Endodermal cell (in vitro differentiated cells): ENCODE data around the gene ARL6IP5. TPM values are rescaled to one million over a fixed set of nuclear protein-coding genes. Genes with fewer than 3 reads are reported as not detected.

Experiments
- DNase-seq: peaks from one replicate; pipeline ENCODE4 v3.0.0-alpha.2; 2017
- H3K27ac ChIP-seq: 2 replicates; pipeline ENCODE4 v1.5.1; 2013; ENCODE audit warnings: mild to moderate bottlenecking, low read depth, low read length, moderate library complexity
- H3K27me3 ChIP-seq: 2 replicates; pipeline ENCODE4 v1.6.1; 2013; ENCODE audit warnings: mild to moderate bottlenecking, low read length, moderate library complexity; ENCODE audit not compliant: insufficient read depth, control insufficient read depth, poor library complexity, severe bottlenecking
- H3K36me3 ChIP-seq: 2 replicates; pipeline ENCODE4 v1.7.0; 2013; ENCODE audit warnings: mild to moderate bottlenecking, low read length, moderate library complexity; ENCODE audit not compliant: control insufficient read depth, insufficient read depth
- H3K4me1 ChIP-seq: one replicate; pipeline ENCODE4 v1.7.0; 2013; ENCODE audit warnings: low read length; ENCODE audit not compliant: control insufficient read depth, insufficient read depth
- H3K4me3 ChIP-seq: 2 replicates; pipeline ENCODE4 v1.5.1; 2013; ENCODE audit warnings: mild to moderate bottlenecking, low read length, moderate library complexity
- H3K9ac ChIP-seq: 2 replicates; pipeline ENCODE4 v1.6.1; 2013; ENCODE audit warnings: mild to moderate bottlenecking, low read length, moderate library complexity; ENCODE audit not compliant: poor library complexity, severe bottlenecking; ENCODE audit errors: extremely low read depth
- H3K9me3 ChIP-seq: 2 replicates; pipeline ENCODE4 v1.6.1; 2013; ENCODE audit warnings: mild to moderate bottlenecking, low read length, moderate library complexity; ENCODE audit not compliant: control insufficient read depth
- H3K27ac Mint-ChIP-seq: 2 replicates; pipeline ENCODE4 v1.8.0; 2020; ENCODE audit warnings: mixed read lengths
- H3K27me3 Mint-ChIP-seq: 2 replicates; pipeline ENCODE4 v1.8.0; 2021; ENCODE audit warnings: mild to moderate bottlenecking, mixed read lengths; ENCODE audit not compliant: insufficient read depth
- H3K36me3 Mint-ChIP-seq: 2 replicates; pipeline ENCODE4 v1.8.0; 2020; ENCODE audit warnings: low read depth, mixed read lengths
- H3K4me1 Mint-ChIP-seq: 2 replicates; pipeline ENCODE4 v1.8.0; 2020; ENCODE audit warnings: mixed read lengths
- H3K4me3 Mint-ChIP-seq: 2 replicates; pipeline ENCODE4 v1.8.0; 2020; ENCODE audit warnings: mild to moderate bottlenecking, moderate library complexity, mixed read lengths
- H3K9me3 Mint-ChIP-seq: 2 replicates; pipeline ENCODE4 v1.8.0; 2020; ENCODE audit warnings: mild to moderate bottlenecking, mixed read lengths
- CTCF ChIP-seq: fragments of 200-600 bp; sonication (generic); conservative IDR thresholded peaks from 2 replicates; pipeline ENCODE4 v1.5.0; 2021; ENCODE audit warnings: antibody characterized with exemption, mild to moderate bottlenecking
- WGBS, 2 experiments: methylation state at CpG; one replicate each; pipeline versions ENCODE4 v1.1.5 to v1.1.7; 2013; ENCODE audit warnings: missing lambda C conversion rate in 2 of 2, mixed read lengths in 1 of 2; ENCODE audit not compliant: insufficient coverage in 1 of 2, insufficient read length in 1 of 2; 5-methylcytosine and 5-hydroxymethylcytosine counted together
- total RNA-seq, 2 donors: library from RNA; stranded (reverse); fragmentation: NEBNext Ultra II Directional in 1 of 2; extraction: Animal tissue kit (Norgen Biotek cat#: 25700) in 1 of 2; gene quantifications; 2 replicates in 1 of 2; 3 replicates in 1 of 2; pipeline ENCODE4 v1.2.1, GENCODE V29; 2021

Gene ARL6IP5
- total RNA-seq, 2 donors from 2014 or later, result 20.6 to 28.7 TPM

GRCh38 chr3:69081583-69082262, 3.0 kb upstream of the ARL6IP5 start:
- TF ChIP-seq CTCF, result no peak

GRCh38 chr3:69082361-69082760, 2.4 kb upstream of the ARL6IP5 start:
- no peaks in the 10 kb centered on the region for H3K27me3 Mint-ChIP-seq
- Histone ChIP-seq H3K4me1 (no peaks in the 10 kb centered on the region), H3K4me3 (no peak overlapping the region), H3K9me3 (no peaks in the 10 kb centered on the region), H3K9ac (no peak overlapping the region), H3K27me3 (no peaks in the 10 kb centered on the region), H3K36me3 (no peaks in the 10 kb centered on the region), H3K27ac (no peak overlapping the region)
- 96% methylated on average over 2 of the region's 2 CpGs; no CpG with 5 or more reads in 1 of the 2 experiments for WGBS, 2 experiments
- no peak overlapping the region for H3K27ac Mint-ChIP-seq
- no peaks in the 10 kb centered on the region for H3K9me3 Mint-ChIP-seq
- peaks cover 39% of the 10 kb centered on the region for H3K4me1 Mint-ChIP-seq
- DNase-seq, result no peak
- H3K4me3 Mint-ChIP-seq, result no peak overlapping the region
- peaks cover 4% of the 10 kb centered on the region for H3K36me3 Mint-ChIP-seq
- TF ChIP-seq CTCF, result no peak

More at GRCh38 chr3:69081583-69082262, 3.0 kb upstream of the ARL6IP5 start:
- Histone ChIP-seq H3K27ac (no peak overlapping the region), H3K27me3 (no peaks in the 10 kb centered on the region), H3K4me1 (no peaks in the 10 kb centered on the region), H3K9me3 (no peaks in the 10 kb centered on the region), H3K36me3 (no peaks in the 10 kb centered on the region), H3K4me3 (no peak overlapping the region), H3K9ac (no peak overlapping the region)
- peak; percentile 57 for DNase-seq
- no peak overlapping the region for H3K4me3 Mint-ChIP-seq
- no peaks in the 10 kb centered on the region for H3K27me3 Mint-ChIP-seq
- 85 to 89% methylated on average over 5 of the region's 5 CpGs for WGBS, 2 experiments
- no peak overlapping the region for H3K27ac Mint-ChIP-seq
- peaks cover 39% of the 10 kb centered on the region for H3K4me1 Mint-ChIP-seq
- no peaks in the 10 kb centered on the region for H3K9me3 Mint-ChIP-seq
- peaks cover 7% of the 10 kb centered on the region for H3K36me3 Mint-ChIP-seq

GRCh38 chr3:69082805-69083204, 1.9 kb upstream of the ARL6IP5 start:
- Mint-ChIP-seq H3K27ac (no peak overlapping the region), H3K4me3 (no peak overlapping the region)
- no peak overlapping the region for H3K9ac ChIP-seq

More at GRCh38 chr3:69082805-69083204, 1.9 kb upstream of the ARL6IP5 start:
- TF ChIP-seq CTCF, result no peak
- DNase-seq, result no peak
- no peaks in the 10 kb centered on the region for H3K27me3 Mint-ChIP-seq
- Histone ChIP-seq H3K27me3 (no peaks in the 10 kb centered on the region), H3K9me3 (no peaks in the 10 kb centered on the region), H3K4me3 (no peak overlapping the region), H3K27ac (no peak overlapping the region), H3K4me1 (no peaks in the 10 kb centered on the region), H3K36me3 (no peaks in the 10 kb centered on the region)
- peaks cover 37% of the 10 kb centered on the region for H3K4me1 Mint-ChIP-seq
- no peaks in the 10 kb centered on the region for H3K9me3 Mint-ChIP-seq
- peaks cover 2% of the 10 kb centered on the region for H3K36me3 Mint-ChIP-seq
